HG03095 (cell line): Measurements from ENCODE around the gene ANKMY1.

Source experiments
- ATAC-seq: cut with Tn5 transposase; IDR thresholded peaks from one replicate; pipeline ENCODE4 v1.9.1; 2021; ENCODE audit warnings: moderate library complexity; ENCODE audit not compliant: unreplicated experiment

ANKMY1 gene

GRCh38 chr2:240478346-240479110 is 79.3 kb downstream of the ANKMY1 start:
- no peak for ATAC-seq

- ATAC-seq, result no peak
Measured at GRCh38 chr2:240477916-240478315, 79.9 kb downstream of the ANKMY1 start.

DNA sequence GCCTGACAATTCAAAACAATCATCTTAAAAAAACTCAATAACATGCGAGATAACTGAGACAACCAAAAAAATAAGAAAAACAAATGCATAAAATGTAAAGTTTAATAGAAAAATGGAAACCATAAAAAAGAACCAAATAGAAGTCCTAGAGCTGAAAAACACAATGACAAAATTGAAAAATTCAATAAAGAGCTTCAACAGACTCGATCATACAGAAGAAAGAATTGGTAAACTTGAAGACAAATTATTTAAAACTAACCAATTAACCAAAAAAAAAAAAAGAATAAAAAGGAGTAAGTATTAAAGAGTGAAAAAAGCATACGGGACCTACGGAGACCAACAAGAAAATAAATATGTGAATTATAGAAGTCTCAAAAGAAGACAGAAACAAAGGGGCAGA is 84.6 kb downstream of the ANKMY1 start:
- no peak for ATAC-seq

DNA sequence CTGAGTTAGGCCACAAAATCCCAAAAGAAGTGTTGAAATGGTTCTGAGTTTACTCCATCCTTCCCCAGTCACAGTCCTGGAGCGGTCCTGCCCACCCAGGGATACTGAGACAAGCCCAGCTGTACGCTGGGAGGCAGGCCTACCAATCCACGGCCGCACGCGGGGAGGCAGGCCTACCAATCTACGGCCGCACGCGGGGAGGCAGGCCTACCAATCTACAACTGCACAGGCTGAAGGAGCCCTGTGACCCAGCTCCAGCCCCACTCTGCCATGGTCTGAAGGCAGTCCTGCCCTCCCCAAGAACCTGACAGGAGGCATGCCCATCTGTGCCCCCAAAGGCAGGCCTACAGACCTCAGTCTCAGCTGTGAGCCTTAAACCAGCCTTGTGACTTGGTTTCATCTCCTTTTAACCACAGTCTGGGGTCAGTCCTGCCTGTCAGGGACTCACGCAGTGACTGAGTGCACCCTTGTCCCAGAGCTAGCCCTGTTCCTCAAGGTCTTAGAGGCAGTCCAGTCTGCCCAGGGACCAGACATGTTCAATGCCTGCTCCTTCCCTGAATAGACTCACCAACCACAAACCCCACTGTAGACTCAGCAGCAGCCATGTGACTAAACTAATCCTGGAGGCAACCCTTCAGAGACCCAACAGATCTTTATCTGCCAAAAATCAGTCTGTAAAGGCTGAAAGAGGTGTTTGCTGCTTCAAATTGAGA is 85.6 kb downstream of the ANKMY1 start:
- no peak for ATAC-seq

DNA sequence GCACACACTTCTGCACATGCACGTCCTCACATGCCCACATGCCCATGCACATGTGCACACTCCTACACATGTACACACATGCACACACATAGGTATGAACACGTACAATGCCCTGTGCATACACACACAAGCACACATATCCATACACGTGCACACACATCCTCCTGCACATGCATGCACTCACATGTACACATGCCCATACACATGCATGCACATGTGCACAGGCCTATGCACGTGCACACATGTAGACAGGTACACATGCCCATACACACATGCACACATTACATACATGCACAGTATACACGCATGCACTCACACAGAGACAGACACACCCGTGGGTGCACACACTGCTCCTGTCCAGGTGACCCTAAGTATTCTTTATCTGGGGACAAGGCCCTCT is 88.0 kb downstream of the ANKMY1 start:
- no peak for ATAC-seq

- ATAC-seq, result no peak
Measured at GRCh38 chr2:240469239-240469636, 88.5 kb downstream of the ANKMY1 start.

DNA sequence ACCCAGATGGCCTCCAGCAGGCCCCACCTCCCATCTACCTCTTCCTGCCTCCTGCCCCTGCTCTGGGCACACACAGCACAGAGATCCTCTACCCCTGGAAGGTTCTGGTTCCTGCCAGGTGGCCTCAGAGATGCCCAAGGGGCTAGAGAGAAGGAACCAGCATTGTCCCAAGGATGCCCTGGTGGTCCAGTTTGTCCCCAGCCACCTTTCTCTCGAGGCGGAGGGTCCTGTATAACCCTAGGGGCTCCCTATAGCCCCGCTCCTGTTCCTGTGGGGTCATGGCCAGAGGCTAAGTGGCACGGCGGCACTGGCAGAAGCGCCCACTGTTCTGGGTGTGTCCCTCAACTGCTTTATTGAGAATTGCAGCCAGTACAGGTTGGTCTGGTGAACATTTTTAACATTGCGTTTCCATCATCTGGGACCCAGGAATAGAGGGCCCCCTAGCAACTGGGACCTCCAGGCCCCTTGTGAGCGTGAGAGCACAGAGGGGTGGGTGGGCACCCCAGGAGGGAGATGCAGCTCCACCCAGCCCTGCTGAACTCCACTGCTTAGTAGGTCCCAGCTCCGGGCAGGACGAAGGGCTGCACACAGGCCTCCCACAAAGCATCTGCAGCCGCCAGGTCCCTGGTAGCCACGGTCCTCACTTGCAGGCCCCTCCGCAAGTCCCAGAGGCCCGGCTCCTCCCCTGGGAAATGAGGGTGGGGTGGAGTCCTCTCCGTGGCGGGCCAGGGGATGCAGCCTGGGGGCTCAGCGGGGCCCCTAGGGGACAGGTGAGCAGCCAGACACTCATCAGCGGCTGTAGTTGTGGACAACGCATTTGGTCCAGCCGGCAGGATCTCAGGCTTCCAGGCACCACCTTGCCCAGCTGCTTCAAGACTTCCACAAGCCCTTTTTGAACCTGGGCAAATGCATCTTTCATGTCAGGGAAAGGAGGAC is 89.2 kb downstream of the ANKMY1 start:
- ATAC-seq, result no peak

GRCh38 chr2:240467659-240468302 is 90.0 kb downstream of the ANKMY1 start:
- ATAC-seq, result no peak

DNA sequence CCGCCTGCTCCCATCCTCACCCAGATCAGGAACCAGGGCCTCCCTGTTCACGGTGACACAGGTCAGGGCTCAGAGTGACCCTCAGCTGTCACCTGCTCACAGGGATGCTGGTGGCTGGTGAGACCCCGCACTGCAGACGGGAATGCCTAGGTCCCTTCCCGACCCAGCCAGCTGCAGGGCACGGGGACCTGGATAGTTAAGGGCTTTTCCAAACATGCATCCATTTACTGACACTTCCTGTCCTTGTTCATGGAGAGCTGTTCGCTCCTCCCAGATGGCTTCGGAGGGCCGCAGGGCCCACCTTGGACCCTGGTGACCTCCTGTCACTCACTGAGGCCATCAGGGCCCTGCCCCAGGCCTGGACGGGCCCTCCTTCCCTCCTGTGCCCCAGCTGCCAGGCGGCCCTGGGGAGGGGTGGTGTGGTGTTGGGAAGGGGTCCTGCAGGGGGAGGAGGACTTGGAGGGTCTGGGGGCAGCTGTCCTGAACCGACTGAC is 90.6 kb downstream of the ANKMY1 start:
- ATAC-seq, result no peak

DNA sequence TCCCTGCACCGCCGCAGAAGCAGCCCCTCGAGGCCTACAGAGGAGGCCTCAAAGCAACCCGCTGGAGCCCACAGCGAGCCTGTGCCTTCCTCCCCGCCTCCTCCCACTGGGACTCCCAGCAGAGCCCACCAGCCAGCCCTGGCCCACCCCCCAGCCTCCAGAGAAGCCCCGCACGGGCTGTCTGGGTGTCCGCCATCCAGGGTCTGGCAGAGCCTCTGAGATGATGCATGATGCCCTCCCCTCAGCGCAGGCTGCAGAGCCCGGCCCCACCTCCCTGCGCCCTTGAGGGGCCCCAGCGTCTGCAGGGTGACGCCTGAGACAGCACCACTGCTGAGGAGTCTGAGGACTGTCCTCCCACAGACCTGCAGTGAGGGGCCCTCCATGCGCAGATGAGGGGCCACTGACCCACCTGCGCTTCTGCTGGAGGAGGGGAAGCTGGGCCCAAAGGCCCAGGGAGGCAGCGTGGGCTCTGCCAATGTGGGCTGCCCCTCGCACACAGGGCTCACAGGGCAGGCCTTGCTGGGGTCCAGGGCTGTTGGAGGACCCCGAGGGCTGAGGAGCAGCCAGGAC is 91.1 kb downstream of the ANKMY1 start:
- no peak for ATAC-seq

- no peak for ATAC-seq
Measured at GRCh38 chr2:240465765-240466578, 91.8 kb downstream of the ANKMY1 start.

DNA sequence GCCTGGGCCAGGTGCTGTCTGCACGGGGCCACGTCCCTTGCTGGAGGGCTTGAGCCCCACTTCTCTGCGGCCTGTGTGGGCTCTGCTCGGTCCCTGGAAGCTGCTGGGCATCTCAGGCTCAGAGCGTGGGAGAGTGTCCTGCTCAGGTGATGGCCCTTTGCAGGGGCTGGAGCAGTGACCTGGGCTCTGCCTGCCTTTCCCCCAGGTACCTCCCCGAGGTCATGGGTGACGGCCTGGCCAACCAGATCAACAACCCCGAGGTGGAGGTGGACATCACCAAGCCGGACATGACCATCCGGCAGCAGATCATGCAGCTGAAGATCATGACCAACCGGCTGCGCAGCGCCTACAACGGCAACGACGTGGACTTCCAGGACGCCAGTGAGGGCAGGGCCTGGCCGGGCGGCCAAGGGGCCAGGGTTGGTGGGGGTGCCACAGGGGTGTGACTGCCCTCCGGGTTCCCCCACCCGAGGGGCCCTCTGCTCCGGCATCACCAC is 92.5 kb downstream of the ANKMY1 start:
- ATAC-seq, result no peak

GRCh38 chr2:240464514-240465241 is 93.1 kb downstream of the ANKMY1 start:
- no peak for ATAC-seq

- no peak for ATAC-seq
Measured at GRCh38 chr2:240463866-240464481, 93.8 kb downstream of the ANKMY1 start.

DNA sequence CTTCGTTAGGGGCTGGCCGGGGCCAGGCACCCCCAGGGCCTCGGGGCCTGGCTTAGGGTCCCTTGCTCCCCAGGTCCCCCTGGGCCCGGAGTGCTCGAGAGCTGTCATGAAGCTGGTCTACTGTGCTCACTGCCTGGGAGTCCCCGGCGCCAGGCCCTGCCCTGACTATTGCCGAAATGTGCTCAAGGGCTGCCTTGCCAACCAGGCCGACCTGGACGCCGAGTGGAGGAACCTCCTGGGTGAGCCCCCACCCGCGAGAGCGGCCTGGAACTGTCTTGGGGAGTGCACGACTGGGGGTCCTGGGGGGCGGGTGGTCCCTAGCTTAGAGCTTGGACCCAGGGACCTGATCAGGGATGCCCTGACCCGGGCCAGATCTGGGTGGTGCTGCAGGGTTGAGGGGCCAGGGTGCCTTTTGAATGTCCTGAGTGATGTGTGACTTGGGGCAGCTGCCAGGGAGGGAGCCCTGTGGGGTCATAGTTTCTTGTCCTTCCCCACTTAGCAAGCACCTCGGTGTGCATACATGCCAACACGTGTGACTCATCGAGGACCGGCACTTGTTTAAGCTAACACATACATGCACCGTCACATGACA is 94.4 kb downstream of the ANKMY1 start:
- no peak for ATAC-seq

DNA sequence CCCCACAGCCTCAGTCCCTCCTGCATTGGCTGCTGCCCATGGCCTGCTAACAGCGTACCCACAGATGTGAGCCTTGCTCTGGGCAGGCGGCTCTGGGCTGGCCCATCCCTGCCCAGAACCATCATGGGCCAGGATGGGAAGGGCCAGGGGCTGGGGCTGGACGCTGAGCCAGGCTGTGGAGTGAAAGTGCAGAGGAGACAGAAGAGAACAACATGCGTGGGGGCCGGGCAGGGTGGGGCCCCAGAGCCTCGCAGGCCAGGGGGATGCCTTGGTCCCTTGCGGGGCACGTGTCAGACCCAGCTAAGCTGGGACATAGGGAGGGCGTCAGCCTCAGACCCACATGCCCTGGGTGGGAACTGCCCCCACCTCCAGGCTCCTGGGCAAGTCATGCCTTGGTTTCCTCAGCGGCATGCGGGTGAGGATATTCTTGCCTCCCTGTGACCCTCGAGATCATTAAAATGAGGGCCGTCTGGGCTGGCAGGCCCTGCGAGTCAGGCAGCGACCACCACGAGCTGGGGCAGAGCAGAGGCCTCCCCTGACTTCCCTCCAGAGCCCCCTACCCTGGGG is 95.0 kb downstream of the ANKMY1 start:
- no peak for ATAC-seq

DNA sequence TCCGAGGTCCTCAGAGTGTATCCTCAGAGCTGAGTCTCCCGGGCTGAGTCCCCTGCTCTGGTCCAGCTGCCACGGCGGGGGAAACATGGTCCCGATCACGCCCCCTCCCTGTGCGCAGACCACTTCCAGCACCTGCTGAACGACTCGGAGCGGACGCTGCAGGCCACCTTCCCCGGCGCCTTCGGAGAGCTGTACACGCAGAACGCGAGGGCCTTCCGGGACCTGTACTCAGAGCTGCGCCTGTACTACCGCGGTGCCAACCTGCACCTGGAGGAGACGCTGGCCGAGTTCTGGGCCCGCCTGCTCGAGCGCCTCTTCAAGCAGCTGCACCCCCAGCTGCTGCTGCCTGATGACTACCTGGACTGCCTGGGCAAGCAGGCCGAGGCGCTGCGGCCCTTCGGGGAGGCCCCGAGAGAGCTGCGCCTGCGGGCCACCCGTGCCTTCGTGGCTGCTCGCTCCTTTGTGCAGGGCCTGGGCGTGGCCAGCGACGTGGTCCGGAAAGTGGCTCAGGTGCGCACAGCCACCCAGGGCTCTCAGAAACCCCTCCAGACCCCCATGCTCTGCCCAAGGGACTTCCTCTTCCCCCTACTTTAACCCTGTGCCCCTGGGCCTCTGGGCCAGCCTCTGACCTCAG is 95.6 kb downstream of the ANKMY1 start:
- no peak for ATAC-seq
